Prostate gland (tissue), 1 donor: ENCODE results near the gene TRIM36.

ENCODE experiments used
- POLR2A ChIP-seq: fragments of 450-650 bp; IDR thresholded peaks from one replicate; pipeline ENCODE4 v1.6.1; 2016; ENCODE audit warnings: antibody characterized with exemption, mild to moderate bottlenecking
- POLR2AphosphoS5 ChIP-seq: sonication (generic); formaldehyde crosslinking; IDR thresholded peaks from one replicate; pipeline ENCODE4 v1.6.1; 2017; ENCODE audit warnings: antibody characterized with exemption

DNA sequence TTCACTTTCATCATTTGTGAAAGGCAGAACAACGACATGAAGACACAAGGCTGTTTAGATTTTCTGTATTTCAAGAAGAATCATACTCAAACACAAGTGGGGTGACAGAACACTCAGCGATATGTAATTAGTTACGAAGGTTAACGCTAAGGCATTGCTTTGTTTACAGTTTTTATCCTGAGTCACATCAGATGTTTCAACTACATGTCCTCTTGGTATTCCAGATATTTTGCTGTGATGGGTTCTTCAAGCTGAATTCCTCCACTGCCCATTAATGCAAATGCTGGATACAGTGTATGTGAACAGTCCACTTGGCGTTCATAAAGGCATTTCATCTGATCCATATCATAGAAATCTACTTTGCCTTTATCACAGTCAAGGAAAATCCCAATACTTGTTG, 43.4 kb downstream of the TRIM36 start:
- TF ChIP-seq POLR2A (no peak), POLR2AphosphoS5 (no peak)
